IPS-NIHi11 (cell line): Measurements from ENCODE around the gene ATG2B.

Source experiments
- DNase-seq: peaks from one replicate; pipeline ENCODE4 v3.0.0; 2012; ENCODE audit warnings: mixed read lengths, low spot score

Gene ATG2B, protein sequence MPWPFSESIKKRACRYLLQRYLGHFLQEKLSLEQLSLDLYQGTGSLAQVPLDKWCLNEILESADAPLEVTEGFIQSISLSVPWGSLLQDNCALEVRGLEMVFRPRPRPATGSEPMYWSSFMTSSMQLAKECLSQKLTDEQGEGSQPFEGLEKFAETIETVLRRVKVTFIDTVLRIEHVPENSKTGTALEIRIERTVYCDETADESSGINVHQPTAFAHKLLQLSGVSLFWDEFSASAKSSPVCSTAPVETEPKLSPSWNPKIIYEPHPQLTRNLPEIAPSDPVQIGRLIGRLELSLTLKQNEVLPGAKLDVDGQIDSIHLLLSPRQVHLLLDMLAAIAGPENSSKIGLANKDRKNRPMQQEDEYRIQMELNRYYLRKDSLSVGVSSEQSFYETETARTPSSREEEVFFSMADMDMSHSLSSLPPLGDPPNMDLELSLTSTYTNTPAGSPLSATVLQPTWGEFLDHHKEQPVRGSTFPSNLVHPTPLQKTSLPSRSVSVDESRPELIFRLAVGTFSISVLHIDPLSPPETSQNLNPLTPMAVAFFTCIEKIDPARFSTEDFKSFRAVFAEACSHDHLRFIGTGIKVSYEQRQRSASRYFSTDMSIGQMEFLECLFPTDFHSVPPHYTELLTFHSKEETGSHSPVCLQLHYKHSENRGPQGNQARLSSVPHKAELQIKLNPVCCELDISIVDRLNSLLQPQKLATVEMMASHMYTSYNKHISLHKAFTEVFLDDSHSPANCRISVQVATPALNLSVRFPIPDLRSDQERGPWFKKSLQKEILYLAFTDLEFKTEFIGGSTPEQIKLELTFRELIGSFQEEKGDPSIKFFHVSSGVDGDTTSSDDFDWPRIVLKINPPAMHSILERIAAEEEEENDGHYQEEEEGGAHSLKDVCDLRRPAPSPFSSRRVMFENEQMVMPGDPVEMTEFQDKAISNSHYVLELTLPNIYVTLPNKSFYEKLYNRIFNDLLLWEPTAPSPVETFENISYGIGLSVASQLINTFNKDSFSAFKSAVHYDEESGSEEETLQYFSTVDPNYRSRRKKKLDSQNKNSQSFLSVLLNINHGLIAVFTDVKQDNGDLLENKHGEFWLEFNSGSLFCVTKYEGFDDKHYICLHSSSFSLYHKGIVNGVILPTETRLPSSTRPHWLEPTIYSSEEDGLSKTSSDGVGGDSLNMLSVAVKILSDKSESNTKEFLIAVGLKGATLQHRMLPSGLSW (N-terminal part only)

DNA sequence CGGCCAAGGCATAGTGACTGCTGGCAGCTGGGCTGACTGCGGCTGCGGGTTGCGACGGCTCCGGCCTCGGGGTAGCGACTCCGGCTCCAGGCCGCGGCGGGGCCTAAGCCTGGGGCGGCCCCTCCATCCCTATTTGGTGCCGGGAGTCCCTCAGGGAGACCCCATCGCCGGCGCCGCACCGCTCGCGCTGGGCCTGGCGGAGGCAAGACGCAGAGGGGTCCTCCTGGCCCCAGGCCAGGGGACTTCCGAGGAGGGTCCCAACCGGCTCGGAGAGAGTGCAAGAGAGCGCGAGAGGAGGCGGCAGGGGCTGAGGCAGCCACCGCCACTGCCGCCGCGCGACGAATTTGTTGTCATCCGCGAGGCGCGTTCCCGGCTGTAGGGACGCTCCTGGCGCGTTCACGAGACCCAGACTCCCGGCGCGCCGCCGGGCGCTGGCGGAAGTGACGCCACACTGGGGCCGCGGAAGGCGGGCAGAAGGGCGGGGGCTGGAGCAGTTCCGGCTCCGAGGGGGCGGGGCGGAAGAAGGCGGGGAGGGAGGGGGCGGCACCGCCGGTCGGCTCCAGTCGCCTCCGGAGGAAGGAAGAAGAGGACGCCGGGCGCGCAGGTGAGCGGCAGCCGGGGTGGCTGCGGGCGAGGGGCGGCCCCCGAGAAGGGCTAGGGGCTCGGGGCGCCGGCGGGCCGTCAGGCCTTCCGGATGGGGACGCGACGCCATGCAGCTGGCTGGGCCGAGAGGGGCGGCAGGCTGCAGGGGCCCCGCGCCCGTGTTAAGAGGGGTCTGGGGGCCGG lies at the start of gene ATG2B, which contains the start of gene GSKIP:
TSS of gene ATG2B (minus strand) at position 377 of the 786 bp plus-strand sequence. CDS start at position 12, 365 bp downstream.
TSS of gene GSKIP (plus strand) at position 562 of the 786 bp plus-strand sequence. CDS start 18,722 bp downstream, outside the sequence.
- peak; percentile 97 for DNase-seq

DNA sequence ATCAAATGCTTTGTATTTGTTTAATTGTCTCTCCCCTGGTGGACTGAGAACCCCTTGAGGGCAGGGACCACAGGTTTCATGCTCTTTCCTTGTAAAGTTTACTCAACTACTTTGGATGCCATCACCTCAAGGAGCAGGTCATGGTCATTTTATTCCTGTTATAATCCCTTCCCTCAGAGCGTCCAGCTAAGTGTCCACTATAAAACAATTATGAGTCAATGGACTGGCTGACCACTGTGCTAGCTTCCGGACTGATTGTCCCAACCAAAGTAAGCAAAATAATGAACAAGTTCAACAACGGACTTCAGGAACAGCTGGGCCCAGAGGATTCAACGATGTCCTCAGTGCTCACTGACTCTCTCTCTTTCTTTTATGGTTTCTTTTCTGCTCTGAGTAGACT lies 47.0 kb upstream of the ATG2B start:
- DNase-seq: no peak

DNA sequence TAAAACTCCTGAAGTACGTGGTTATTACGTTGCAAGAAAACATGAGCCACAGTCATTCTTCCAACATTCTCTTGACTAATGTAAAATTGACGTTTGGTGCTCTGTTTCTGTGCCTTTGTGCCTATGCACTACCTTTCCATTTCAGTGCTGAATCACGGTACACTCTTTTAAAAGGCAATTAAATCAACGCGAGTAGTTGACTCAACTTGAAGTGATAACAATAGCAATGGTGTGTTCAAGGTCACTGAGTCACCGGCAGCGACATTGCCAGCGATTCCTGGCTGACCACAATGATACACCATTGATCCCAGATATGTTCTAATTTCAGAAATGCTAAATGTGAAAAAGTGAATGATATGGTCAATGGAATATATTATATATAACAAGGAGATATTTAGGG lies 46.6 kb upstream of the ATG2B start:
- no peak for DNase-seq

DNA sequence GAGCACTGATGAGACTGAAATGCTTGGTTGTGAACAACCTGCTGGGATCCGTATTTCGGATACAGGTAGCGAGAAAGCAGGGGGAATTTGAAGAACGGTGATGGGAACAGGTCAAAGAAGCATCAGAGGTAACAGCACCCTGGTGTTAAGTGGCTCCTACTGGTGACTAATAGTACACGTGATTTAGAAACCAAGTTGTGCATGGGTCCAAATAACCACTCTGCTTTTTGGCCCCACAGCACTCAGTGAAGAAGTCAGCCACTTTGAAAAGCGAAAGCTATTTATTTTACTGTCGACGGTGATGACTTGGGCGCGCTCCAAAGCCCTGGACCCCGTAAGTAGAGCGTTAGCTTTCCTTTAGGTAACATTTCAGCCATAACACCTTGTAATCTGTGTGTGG lies 45.5 kb upstream of the ATG2B start:
- DNase-seq: no peak

DNA sequence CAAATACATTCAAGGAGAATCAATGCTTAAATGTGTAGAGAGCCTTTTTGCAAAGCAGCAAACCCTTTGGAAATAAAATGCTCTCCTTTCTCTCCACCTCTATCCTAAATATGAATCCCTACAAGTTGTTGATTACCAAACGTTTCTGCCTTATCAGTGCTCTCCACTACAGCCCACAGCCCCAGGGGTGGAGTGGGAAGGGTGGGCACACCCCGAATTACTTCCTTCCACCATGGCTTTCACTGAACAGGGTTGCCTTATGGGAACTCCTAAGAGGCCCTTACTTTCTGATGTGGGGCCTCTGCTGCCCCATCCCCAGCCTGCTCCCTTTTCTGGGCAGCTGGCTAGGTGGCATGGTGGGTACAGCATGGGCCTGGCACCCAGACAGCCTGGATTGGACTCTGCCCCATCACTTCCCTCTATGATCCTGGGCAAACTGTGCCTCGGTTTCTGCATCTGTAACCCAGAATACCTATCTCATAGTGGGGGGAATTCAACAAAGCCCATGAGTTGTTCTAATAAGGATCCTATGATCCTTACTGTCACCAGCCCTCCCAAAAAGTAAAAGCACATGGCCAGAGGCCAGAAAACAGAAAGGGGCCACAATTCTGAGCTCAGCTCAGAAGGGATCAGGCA lies 44.9 kb upstream of the ATG2B start:
- no peak for DNase-seq

DNA sequence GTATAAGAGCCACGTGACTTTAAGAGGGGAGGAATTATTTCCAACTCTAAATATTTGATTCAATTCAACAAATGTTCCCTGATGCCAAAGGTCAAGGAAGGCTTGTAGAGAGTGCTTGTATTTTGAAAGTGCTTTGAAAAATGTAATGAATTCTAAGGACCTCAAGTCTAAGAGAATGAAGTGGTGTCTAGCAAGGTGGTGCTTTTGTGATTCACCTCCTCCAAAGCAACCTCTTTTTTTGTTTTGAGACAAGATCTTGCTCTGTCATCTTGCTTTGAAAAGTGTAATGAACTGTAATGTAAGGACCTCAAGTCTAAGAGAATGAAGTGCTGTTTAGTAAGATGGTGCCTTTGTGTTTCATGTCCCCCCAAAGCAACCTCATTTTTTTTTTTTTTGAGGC lies 42.5 kb upstream of the ATG2B start:
- DNase-seq: no peak

DNA sequence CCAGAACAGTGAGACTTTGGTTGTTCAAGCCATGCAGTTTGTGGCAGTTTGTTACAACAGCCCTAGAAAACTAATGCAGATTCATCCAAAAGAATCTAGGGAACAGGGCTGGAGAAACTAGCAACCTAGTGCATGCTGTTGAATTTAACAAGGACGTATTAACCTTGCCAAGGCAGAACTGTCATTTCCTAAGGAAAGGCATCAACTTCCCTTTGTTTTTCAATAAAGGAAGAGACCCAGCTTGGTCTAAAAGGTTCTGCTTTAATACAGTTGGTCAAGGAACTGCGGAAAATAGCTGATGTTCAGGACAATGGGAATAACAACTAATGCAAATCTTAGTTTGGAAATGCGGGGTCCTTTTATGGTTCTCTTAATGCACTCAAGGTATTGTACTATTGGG lies 40.3 kb upstream of the ATG2B start:
- no peak for DNase-seq

DNA sequence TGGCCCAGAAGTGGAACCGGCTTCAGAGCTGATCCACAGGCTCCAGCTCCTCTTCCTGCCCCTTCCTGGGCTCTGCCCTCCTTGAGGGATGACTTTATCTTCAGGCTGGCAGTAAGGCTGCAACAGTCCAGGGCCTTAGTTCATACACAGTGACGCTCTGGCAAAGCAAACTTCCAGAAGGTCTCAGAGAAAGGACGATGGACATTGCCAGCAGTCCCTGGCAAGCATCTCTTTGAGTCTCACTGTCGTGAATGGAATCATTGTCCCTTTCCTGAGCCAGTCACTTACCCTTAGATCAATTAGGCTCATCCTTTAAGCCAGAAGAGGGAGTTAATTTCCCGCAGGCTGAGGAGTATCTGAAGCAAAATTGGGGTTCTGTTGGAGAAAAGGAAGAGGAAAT lies 37.4 kb upstream of the ATG2B start:
- DNase-seq: no peak

DNA sequence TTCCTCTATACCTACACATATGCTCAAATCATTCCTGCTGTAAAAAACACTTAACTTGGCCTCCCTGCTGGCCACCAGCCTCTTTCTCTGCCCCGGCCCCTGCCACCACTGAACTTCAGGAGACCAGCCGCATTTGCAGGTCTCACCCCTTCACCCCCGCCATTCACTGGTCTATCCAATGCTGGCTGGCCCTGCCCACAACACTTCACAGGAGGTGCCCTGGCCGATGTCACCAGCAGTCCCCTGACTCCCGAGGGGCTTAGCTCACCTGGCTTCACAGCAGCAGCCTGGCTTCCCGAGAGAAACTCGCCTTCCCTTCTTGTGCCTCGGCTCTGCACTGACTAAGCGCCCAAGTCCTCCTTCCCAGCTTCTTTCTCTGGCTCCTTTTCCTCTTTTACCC lies 36.3 kb upstream of the ATG2B start:
- no peak for DNase-seq

DNA sequence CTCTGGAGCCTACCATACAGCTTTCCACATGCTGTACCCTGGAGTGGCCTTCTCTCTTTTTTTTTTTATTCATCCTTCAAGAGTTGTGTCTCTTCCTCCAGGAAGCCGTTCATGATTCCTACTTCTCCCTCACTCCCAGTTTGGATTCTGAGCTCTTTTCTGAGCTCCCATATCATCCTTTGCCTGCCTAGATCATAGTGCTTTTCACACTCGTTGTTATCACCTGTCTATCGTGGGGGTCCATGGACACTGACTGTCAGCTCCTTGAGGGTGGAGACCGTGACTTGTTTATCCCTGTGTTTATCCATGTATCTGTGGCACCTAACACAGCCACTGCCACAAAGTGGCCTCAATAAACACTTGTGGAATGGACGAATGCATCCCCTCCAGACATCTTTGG lies 35.8 kb upstream of the ATG2B start:
- no peak for DNase-seq

DNA sequence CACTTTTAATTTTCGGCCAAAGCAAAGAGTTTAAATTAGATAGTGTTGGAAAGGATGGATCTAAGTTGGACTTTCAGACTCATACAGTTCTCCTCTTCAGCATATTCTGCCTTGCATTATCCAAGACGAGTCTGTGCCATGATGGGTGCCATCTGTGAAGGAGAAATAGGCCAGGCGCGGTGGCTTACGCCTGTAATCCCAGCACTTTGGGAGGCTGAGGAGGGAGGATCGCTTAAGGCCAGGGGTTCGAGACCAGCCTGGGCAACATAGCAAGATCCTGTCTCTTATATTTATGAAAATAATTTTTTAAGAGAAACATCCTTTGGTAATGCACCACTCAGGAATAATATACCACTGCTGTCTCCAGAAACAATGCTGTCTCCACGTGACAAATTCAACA lies 35.3 kb upstream of the ATG2B start:
- no peak for DNase-seq

DNA sequence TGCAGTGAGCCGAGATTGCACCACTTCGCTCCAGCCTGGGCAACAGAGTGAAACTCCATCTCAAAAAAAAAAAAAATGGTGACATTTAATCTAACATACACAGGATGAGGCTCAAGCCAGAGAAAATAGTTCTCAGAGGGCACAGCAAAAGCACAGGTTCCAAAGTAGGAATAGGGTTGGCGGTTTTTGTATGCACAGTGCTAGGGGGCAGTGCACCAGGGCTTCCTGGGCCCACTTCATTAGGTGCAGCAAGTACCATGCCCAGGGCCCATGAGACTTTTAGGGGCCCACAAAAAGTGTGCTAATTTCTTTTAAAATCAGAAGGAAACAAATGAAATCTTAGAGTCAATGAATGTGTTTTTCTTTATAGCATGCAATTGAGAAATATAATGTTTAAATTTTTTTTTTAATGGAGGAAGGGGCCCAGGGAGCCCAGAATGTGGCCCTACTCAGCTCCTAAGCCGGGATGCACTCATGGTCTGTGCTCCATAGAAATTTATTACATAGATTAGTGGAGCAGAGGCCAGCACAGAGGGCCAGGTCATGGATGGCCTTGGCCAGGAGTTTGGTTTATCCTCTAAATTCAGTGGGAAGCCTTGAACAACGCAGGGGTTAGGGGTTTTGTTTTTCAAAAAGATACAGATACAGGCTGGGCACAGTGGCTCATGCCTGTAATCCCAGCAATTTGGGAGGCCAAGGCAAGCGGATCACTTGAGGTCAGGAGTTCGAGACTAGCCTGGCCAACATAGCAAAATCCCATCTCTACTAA lies 31.1 kb upstream of the ATG2B start:
- no peak for DNase-seq

DNA sequence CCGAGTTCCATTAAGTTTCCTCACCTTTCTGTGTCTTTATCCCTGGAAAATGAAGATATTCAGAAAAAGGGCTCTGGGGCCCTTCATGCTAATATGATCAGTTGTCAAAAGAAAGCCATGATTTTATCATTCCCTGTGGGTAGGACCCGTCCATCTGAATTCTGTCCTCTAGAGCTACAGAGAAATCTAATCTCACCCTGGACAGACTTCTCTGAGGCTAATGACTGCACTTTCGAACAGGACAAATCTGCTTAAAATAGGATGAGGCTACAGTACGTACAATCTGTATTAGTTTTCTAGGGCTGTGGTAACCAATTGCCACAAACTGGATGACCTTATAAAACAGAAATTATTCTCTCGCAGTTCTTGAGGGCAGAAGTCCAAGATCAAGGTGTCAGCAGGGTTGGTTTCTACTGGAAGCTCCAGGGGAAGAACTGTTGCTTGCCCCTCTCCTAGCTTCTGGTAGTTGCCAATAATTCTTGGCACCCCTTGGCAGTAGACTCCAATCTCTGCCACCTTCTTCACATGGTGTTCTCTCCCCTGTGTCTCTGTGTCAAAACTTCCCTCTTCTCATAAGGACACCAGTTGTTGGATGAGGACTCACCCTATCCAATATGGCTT lies 30.0 kb upstream of the ATG2B start:
- DNase-seq: no peak

DNA sequence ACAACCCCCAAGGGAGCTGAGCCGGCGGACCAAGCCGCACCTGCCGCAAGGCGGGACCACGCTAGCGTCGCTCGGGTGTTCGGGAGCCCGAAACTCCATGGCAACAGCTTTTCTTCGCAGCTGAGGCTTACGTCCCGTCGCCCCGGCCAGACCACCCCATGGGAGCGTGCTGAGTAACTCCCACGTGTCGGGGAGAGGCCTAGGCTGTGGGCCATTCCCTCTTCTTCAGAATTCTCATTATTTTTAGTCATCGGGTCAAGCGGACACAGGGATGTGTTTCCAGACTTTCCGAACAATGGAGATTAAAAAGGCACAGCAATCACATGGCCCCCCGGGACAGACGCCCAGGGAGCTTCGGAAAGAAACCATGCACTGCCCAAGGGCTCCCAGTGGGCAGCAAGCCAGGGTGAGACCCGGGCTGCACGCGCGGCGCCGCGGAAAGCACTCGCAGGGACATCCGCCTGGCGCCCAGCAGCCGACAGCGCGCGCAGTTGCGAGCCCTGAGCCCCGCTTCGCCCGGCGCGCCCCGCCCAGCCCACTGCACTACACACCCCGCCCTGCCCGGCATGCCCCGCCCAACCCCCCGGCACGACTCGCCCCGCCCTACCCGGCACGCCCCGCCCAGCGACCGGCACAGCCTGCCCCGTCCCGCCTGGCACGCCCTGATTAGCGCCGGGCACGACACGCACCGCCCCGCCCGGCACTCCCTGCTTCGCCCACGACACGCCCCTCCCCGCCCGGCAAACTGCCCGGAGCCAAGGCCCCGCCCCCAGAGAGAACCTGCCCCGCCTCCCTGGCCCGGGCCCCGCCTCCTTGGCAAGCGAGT lies 28.4 kb upstream of the ATG2B start:
- peak; percentile 99 for DNase-seq

DNA sequence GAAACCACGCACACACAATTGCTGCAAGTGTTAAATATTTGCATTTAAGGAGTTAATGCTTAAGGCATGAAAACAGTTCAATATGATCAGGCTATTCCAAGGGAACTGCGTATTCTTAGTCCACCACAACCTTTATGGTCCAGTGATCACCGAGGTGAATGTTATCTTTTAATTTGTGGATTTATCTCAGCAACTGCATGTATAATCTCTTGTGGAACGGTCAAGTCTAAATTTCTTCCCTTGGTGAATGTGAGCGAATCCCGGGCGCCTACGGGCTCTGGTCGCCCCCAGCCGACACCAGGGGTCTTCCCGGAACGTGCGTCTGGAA lies 27.8 kb upstream of the ATG2B start:
- DNase-seq: no peak

DNA sequence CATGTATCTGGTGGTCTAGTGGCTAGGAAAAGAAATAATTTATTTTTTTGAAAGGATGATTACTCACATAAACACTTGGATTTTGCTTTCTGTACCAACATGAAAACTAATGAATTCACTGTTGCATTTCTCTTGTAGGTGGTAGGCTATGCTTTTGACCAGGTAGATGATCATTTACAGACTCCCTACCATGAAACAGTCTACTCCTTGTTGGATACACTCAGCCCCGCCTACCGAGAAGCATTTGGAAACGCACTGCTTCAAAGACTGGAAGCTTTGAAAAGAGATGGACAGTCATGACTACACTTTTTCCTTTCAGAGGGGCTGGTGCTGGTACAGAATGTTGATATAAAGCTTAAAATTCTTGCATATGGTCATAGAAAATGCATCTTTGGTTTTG lies 22.2 kb upstream of the ATG2B start:
- no peak for DNase-seq

DNA sequence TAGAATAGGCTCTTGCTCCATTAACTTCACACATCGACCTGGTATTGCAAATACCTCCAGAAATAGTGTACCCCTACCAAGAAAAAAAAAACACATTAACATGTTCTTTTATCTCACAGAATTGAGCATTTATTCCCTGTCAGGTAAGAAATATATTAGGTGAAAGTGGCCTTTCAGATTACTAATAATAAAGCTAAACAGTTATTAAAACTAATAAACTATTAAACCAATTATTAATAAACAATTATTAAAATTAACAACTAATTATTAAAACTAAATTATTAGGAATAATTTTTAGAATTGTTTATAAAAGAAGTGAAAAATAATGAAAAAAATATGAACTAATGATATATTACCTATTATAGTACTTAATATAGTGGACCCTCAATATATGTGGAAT lies 21.6 kb upstream of the ATG2B start:
- DNase-seq: no peak

DNA sequence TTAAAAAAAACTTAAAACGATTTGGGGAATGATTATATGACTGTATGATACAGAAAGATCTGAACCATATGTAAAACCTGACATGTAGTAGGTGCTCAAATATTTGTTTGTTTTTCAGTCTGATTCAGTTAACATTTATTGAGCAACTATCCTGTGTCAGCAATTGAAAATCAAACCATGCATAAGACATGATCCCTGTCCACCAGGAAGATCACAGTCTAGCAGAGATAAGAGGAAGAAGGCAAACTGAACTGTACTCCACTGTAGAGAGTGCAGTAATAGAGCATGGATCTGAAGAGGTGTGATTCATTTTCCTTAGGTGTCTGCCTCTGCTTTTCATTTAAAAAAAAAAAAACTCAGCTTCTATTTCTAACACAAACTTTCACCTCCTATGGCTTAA lies 20.9 kb upstream of the ATG2B start:
- DNase-seq: no peak

DNA sequence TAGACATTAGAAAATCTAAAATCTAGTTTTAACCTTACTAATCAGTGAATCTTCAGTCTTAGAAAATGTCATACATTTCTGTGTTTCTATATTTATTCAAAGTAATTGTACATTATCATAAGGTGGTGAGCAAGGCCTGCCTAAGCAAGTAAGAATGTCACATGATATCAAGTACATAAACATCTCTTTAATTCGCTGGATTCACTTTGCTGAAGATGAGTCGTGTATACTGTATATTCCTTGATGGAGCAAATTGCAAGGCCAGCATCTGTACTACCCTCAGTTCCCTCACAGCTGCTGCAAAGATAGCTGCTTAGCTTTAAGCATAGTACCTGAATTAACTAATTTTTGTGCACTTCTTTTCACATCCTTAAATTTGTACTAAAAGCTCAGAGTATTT lies 20.3 kb upstream of the ATG2B start:
- DNase-seq: no peak
